K562 (cell line): ENCODE measurements around the gene PATL1. TPM values are rescaled to one million over a fixed set of nuclear protein-coding genes. Genes with fewer than 3 reads are reported as not detected.

Experiments used
- ATAC-seq: fragments of 200-7000 bp; cut with Tn5 transposase; 3 replicates; pipeline ENCODE4 v1.9.1; 2020; ENCODE audit warnings: moderate library complexity
- BruUV-seq: library from RNA; stranded (reverse); fragments of 400-500 nt; replicated peaks from 2 replicates; lab custom pipeline; 2021; lab: Mats Ljungman, UMichigan
- CTCF ChIA-PET: fragments of 300-600 bp; formaldehyde crosslinking; extraction: SDS; loops from one replicate; lab custom pipeline; 2021; ENCODE audit warnings: low intra/inter-chr PET ratio; lab: Yijun Ruan, JAX
- POLR2A ChIA-PET: fragments of 300-600, 350-650 bp; sonication (Branson Sonifier 250); formaldehyde crosslinking; extraction: SDS; loops from one replicate; lab custom pipeline; 2021; ENCODE audit warnings: antibody characterized with exemption, inconsistent platforms; lab: Yijun Ruan, JAX
- DNase-seq, 4 experiments: peaks; one replicate each; pipeline versions ENCODE4 v3.0.0 to v3.0.0-alpha.2; 2011 to 2018; ENCODE audit warnings: low spot score in 3 of 4, mixed read lengths in 3 of 4; ENCODE audit errors: extremely low read depth in 1 of 4
- FAIRE-seq: peaks from 2 replicates; lab custom pipeline; 2011; peaks lifted over from hg19 to GRCh38; lab: Jason Lieb, UNC
- H2AFZ ChIP-seq: 2 replicates; pipeline ENCODE4 v1.6.0; 2011; ENCODE audit warnings: low read depth, low read length, control low read depth, inconsistent platforms
- H3K27ac ChIP-seq: fragments of 200-600 bp; 3 replicates; pipeline ENCODE4 v1.8.0; 2011; ENCODE audit warnings: low read depth, mild to moderate bottlenecking, control low read depth, inconsistent platforms, low read length, moderate library complexity, mixed read lengths; ENCODE audit errors: extremely low read depth
- H3K27me3 ChIP-seq, 2 experiments: fragments of 300-600 bp in 1 of 2; 2 replicates in 1 of 2; 3 replicates in 1 of 2; pipeline versions ENCODE4 v1.6.0 to v1.8.0; 2011; ENCODE audit warnings: inconsistent platforms in 2 of 2, low read length in 2 of 2, mild to moderate bottlenecking in 1 of 2, mixed read lengths in 1 of 2, moderate library complexity in 1 of 2; ENCODE audit not compliant: control insufficient read depth in 2 of 2, insufficient read depth in 2 of 2
- H3K36me3 ChIP-seq: fragments of 300-600 bp; 3 replicates; pipeline ENCODE4 v1.8.0; 2011; ENCODE audit warnings: mild to moderate bottlenecking, low read length, inconsistent platforms; ENCODE audit not compliant: control insufficient read depth, insufficient read depth
- H3K4me1 ChIP-seq, 2 experiments: fragments of 200-600 bp in 1 of 2; replicated peaks in 1 of 2; 2 replicates in 1 of 2; 3 replicates in 1 of 2; pipeline versions ENCODE4 v1.5.1 to v1.8.0; 2011; ENCODE audit warnings: inconsistent platforms in 2 of 2, low read length in 2 of 2, mild to moderate bottlenecking in 1 of 2, mixed read lengths in 1 of 2, moderate library complexity in 1 of 2; ENCODE audit not compliant: control insufficient read depth in 2 of 2, insufficient read depth in 2 of 2
- H3K4me2 ChIP-seq: 2 replicates; pipeline ENCODE4 v1.6.1; 2011; ENCODE audit warnings: low read length, control low read depth, inconsistent platforms, mixed read lengths; ENCODE audit not compliant: insufficient read depth
- H3K4me3 ChIP-seq: fragments of 200-600 bp; sonication (generic), shearing (Covaris generic); 2 replicates; pipeline ENCODE4 v1.5.1; 2016; ENCODE audit warnings: control low read depth, inconsistent platforms
- H3K79me2 ChIP-seq: fragments of 200-600 bp; 3 replicates; pipeline ENCODE4 v1.8.0; 2011; ENCODE audit warnings: low read length, inconsistent platforms; ENCODE audit not compliant: control insufficient read depth, insufficient read depth
- H3K9ac ChIP-seq, 2 experiments: 2 replicates each; pipeline versions ENCODE4 v1.6.0 to v1.6.1; 2011; ENCODE audit warnings: low read depth in 2 of 2, low read length in 2 of 2, control low read depth in 1 of 2, inconsistent platforms in 1 of 2, mild to moderate bottlenecking in 1 of 2, mixed read lengths in 1 of 2; ENCODE audit not compliant: insufficient read depth in 1 of 2
- H3K9me1 ChIP-seq: one replicate; pipeline ENCODE4 v1.6.0; 2011; ENCODE audit warnings: inconsistent platforms, mild to moderate bottlenecking, low read length, moderate library complexity; ENCODE audit not compliant: control insufficient read depth, insufficient read depth
- H3K9me3 ChIP-seq: replicated peaks from 2 replicates; pipeline ENCODE4 v1.5.1; 2011; ENCODE audit warnings: low read depth, low read length, inconsistent platforms; ENCODE audit not compliant: control insufficient read depth, insufficient read depth
- H4K20me1 ChIP-seq: replicated peaks from 2 replicates; pipeline ENCODE4 v1.6.1; 2011; ENCODE audit warnings: low read length, inconsistent platforms, mixed read lengths; ENCODE audit not compliant: control insufficient read depth, insufficient read depth
- CREB3 ChIP-seq: fragments of 450-650 bp; conservative IDR thresholded peaks from 2 replicates; pipeline ENCODE4 v1.6.1; 2016; ENCODE audit warnings: missing genetic modification characterization, low read depth, mild to moderate bottlenecking, missing compliant biosample characterization, moderate library complexity
- ESRRA ChIP-seq: fragments of 450-650 bp; IDR thresholded peaks from 2 replicates; pipeline ENCODE4 v1.6.1; 2014; ENCODE audit warnings: low read depth, mild to moderate bottlenecking, moderate library complexity, borderline replicate concordance
- HDAC1 ChIP-seq, 2 experiments: fragments of 450-650 bp; IDR thresholded peaks; 2 replicates each; pipeline ENCODE4 v1.6.1; 2016 to 2017; ENCODE audit warnings: inconsistent platforms in 1 of 2, mild to moderate bottlenecking in 1 of 2, moderate library complexity in 1 of 2
- HIVEP1 ChIP-seq: fragments of 250-450 bp; sonication (Bioruptor Pico); IDR thresholded peaks from 2 replicates; pipeline ENCODE4 v1.4.0; 2020; ENCODE audit warnings: mild to moderate bottlenecking
- MYC ChIP-seq, 2 experiments: fragments of 250-450 bp in 1 of 2; sonication (Bioruptor Pico) in 1 of 2; IDR thresholded peaks; 2 replicates each; pipeline versions ENCODE4 v1.5.1 to v1.6.1; 2012 to 2021; ENCODE audit warnings: low read depth in 2 of 2, borderline replicate concordance in 1 of 2, improper control_type of control experiment in 1 of 2, low read length in 1 of 2, mild to moderate bottlenecking in 1 of 2, moderate library complexity in 1 of 2
- RB1 ChIP-seq: fragments of 450-650 bp; IDR thresholded peaks from 2 replicates; pipeline ENCODE4 v1.6.1; 2017; ENCODE audit warnings: low read depth, mild to moderate bottlenecking
- SAFB ChIP-seq: fragments of 200-400 bp; formaldehyde crosslinking; IDR thresholded peaks from 2 replicates; pipeline ENCODE4 v1.6.1; 2017; ENCODE audit warnings: low read depth, low read length, borderline replicate concordance
- SIN3B ChIP-seq: fragments of 450-650 bp; IDR thresholded peaks from 2 replicates; pipeline ENCODE4 v1.6.1; 2017; ENCODE audit warnings: low read depth, mild to moderate bottlenecking, moderate library complexity
- SOX6 ChIP-seq: fragments of 450-650 bp; IDR thresholded peaks from 2 replicates; pipeline ENCODE4 v1.6.1; 2014; ENCODE audit warnings: mild to moderate bottlenecking
- SRSF3 ChIP-seq: fragments of 200-400 bp; formaldehyde crosslinking; IDR thresholded peaks from 2 replicates; pipeline ENCODE4 v1.6.1; 2016; ENCODE audit warnings: mild to moderate bottlenecking, low read length, moderate library complexity; ENCODE audit not compliant: insufficient read depth
- SRSF7 ChIP-seq: fragments of 200-400 bp; formaldehyde crosslinking; optimal IDR thresholded peaks from 2 replicates; pipeline ENCODE3; 2017; ENCODE audit warnings: mild to moderate bottlenecking, low read depth, low read length
- ZBTB43 ChIP-seq: sonication (generic); formaldehyde crosslinking; IDR thresholded peaks from 2 replicates; pipeline ENCODE4 v1.8.0; 2023; ENCODE audit warnings: mild to moderate bottlenecking, missing genetic modification reagents
- ZFP30 ChIP-seq: fragments of 250-450 bp; sonication (Bioruptor Pico); IDR thresholded peaks from 2 replicates; pipeline ENCODE4 v1.8.0; 2022; ENCODE audit warnings: moderate library complexity, mild to moderate bottlenecking, inconsistent platforms, borderline replicate concordance
- ZNF140 ChIP-seq: fragments of 250-450 bp; sonication (Bioruptor Pico); IDR thresholded peaks from 2 replicates; pipeline ENCODE4 v1.8.0; 2021; ENCODE audit warnings: moderate library complexity, mild to moderate bottlenecking, inconsistent platforms
- ZNF184 ChIP-seq: sonication (generic); formaldehyde crosslinking; IDR thresholded peaks from 2 replicates; pipeline ENCODE4 v1.5.0; 2020; ENCODE audit warnings: missing genetic modification reagents
- ZNF668 ChIP-seq: fragments of 250-450 bp; sonication (Bioruptor Pico); IDR thresholded peaks from 2 replicates; pipeline ENCODE4 v1.8.0; 2022; ENCODE audit warnings: mild to moderate bottlenecking, inconsistent platforms
- ZNF707 ChIP-seq: fragments of 250-450 bp; sonication (Bioruptor Pico); conservative IDR thresholded peaks from 2 replicates; pipeline ENCODE4 v1.8.0; 2022; ENCODE audit warnings: inconsistent platforms, mild to moderate bottlenecking, moderate library complexity
- WGBS: fragments of 100-300 bp; shearing (Covaris generic); methylation state at CpG from one replicate; pipeline ENCODE4 v1.1.6; 2016; ENCODE audit warnings: low coverage, mixed read lengths; ENCODE audit not compliant: insufficient coverage; ENCODE audit errors: missing lambda C conversion rate; 5-methylcytosine and 5-hydroxymethylcytosine counted together
- in situ Hi-C: fragments of 300-500 bp; cut with MboI; formaldehyde crosslinking; loops from 4 replicates; pipeline ENCODE4 v1.15.0; 2018; ENCODE audit warnings: inconsistent platforms, mixed read lengths
- intact Hi-C: fragments of 100-400 bp; cut with micrococcal nuclease; formaldehyde crosslinking; loops from 2 replicates; pipeline ENCODE4 v1.14.2; 2022
- polyA plus RNA-seq, 8 experiments: library from polyadenylated mRNA; depleted of rRNA in 4 of 8; stranded (reverse) in 5 of 8; unstranded in 3 of 8; fragments of >200 nt; fragmentation: Nextera tagmentation in 2 of 8; fragmentation: Illumina TruSeq in 1 of 8; extraction: Ambion mirVana in 2 of 8; extraction: Trizol in 1 of 8; gene quantifications; 2 replicates each; pipeline versions ENCODE4 v1.2.1 to v1.2.3, GENCODE V29; 2011 to 2014; ENCODE audit warnings: inconsistent platforms in 1 of 8, missing spikeins in 1 of 8
- total RNA-seq, 7 experiments: library from RNA; depleted of rRNA in 6 of 7; stranded (reverse); fragments of >200 nt in 6 of 7; fragmentation: Illumina TruSeq in 2 of 7; extraction: Trizol in 2 of 7; gene quantifications; 2 replicates each; pipeline versions ENCODE4 v1.2.1 to v1.2.3, GENCODE V29; 2011 to 2021; ENCODE audit warnings: low replicate concordance in 1 of 7
- TF ChIP-seq, protein P1 (sequence below): sonication (generic); formaldehyde crosslinking; IDR thresholded peaks from 2 replicates; pipeline ENCODE4 v1.8.1; 2022; ENCODE audit warnings: missing genetic modification reagents

PATL1 gene
- total and polyA plus RNA-seq, 9 of the 15 experiments (the other 6 are each of a cell fraction or from before 2014, with no cell fraction given), result 3.2 to 48.0 (median 16.4) TPM

- in situ Hi-C loops, result no loop called here
- peaks cover 8 to 42% of the 10 kb centered on the region in 2 experiments for H3K4me1 ChIP-seq
- H3K36me3 ChIP-seq, result peaks cover 35% of the 10 kb centered on the region
- H3K9me1 ChIP-seq, result no peaks in the 10 kb centered on the region
- DNase-seq (peak in 2 of 4 experiments; percentile 37 to 66), FAIRE-seq (no peak), ATAC-seq (peak; percentile 0; the same call in 2 of the 3 replicates)
- H3K9ac ChIP-seq, result peak overlapping the region; percentile 83 to 97
- H4K20me1 ChIP-seq, result peaks cover 6% of the 10 kb centered on the region; the same call in 1 of the 2 replicates
- intact Hi-C loops, result loop anchor here (5.0 kb wide), 1 partner anchor 63 kb away; no protein-coding TSS in a partner anchor
- 0% methylated on average over 21 of the region's 51 CpGs for WGBS
- H3K4me3 ChIP-seq, result peak overlapping the region; percentile 78
- no TSS peak for BruUV-seq
- ChIA-PET POLR2A (interaction anchor here (0.6 to 3.8 kb wide), 14 partner anchors 10 to 1745 kb away, joined by 3 to 33 read pairs (median 5); partner anchors contain the start of gene PATL1), CTCF (no interaction called here)
- no peaks in the 10 kb centered on the region for H3K27me3 ChIP-seq
- H3K27ac ChIP-seq, result peak overlapping the region; percentile 83
- peak overlapping the region; percentile 67; the same call in 1 of the 2 replicates for H2AFZ ChIP-seq
- H3K4me2 ChIP-seq, result peak overlapping the region; percentile 100
- no peaks in the 10 kb centered on the region for H3K9me3 ChIP-seq
- H3K79me2 ChIP-seq, result peaks cover 49% of the 10 kb centered on the region
- TF ChIP-seq ZNF668, result no peak
- no peak for TF ChIP-seq ZNF184 (CRISPR knock-in tag)
- TF ChIP-seq SAFB, result no peak
- 0 out of 2 replicates have a peak, but pooled peaks have one; percentile 37 for TF ChIP-seq ZBTB43 (CRISPR knock-in tag)
- no peak for TF ChIP-seq ZNF707 (CRISPR knock-in tag)
- TF ChIP-seq SRSF3, result no peak
- TF ChIP-seq ZNF140 (CRISPR knock-in tag), result no peak
- TF ChIP-seq ZFP30 (CRISPR knock-in tag), result no peak
- no peak for TF ChIP-seq MYC (IDR thresholded peaks at IDR 0.05; ENCODE audit: low read depth, low read length)
- TF ChIP-seq MYC (CRISPR knock-in tag; IDR thresholded peaks at IDR 0.05; ENCODE audit: borderline replicate concordance, low read depth), result no peak
- no peak for TF ChIP-seq HIVEP1 (CRISPR knock-in tag)
- no peak for TF ChIP-seq SOX6
- TF ChIP-seq ESRRA, result no peak
- TF ChIP-seq CREB3 (tag), result no peak
- TF ChIP-seq, protein P1, sequence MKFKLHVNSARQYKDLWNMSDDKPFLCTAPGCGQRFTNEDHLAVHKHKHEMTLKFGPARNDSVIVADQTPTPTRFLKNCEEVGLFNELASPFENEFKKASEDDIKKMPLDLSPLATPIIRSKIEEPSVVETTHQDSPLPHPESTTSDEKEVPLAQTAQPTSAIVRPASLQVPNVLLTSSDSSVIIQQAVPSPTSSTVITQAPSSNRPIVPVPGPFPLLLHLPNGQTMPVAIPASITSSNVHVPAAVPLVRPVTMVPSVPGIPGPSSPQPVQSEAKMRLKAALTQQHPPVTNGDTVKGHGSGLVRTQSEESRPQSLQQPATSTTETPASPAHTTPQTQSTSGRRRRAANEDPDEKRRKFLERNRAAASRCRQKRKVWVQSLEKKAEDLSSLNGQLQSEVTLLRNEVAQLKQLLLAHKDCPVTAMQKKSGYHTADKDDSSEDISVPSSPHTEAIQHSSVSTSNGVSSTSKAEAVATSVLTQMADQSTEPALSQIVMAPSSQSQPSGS (CRISPR knock-in tag), result no peak
- TF ChIP-seq SRSF7, result no peak
- TF ChIP-seq HDAC1 (IDR thresholded peaks at IDR 0.05), result no peak
- TF ChIP-seq RB1, result peak; percentile 78; the same call in 1 of the 2 replicates
- TF ChIP-seq SIN3B, result peak; percentile 85; the same call in 1 of the 2 replicates
These were observed 53.7 kb downstream of the PATL1 start for GRCh38 chr11:59615120-59615636.
